A673 (cell line): ENCODE measurements around the gene NAA10. TPM values are rescaled to one million over a fixed set of nuclear protein-coding genes. Genes with fewer than 3 reads are reported as not detected.

Source experiments
- BruUV-seq: library from RNA; stranded (reverse); fragments of 400-500 nt; replicated peaks from 2 replicates; lab custom pipeline; 2021; lab: Mats Ljungman, UMichigan
- CTCF ChIA-PET: fragments of 300-600 bp; sonication (Branson Sonifier 250); formaldehyde crosslinking; loops from one replicate; lab custom pipeline; 2022; ENCODE audit warnings: antibody characterized with exemption; lab: Charles Lee
- POLR2A ChIA-PET: fragments of 300-600 bp; sonication (Branson Sonifier 250); formaldehyde crosslinking; loops from one replicate; lab custom pipeline; 2022; ENCODE audit warnings: antibody characterized with exemption; ENCODE audit not compliant: low non-redundant PET; lab: Charles Lee
- DNase-seq: peaks from one replicate; pipeline ENCODE4 v3.0.0-alpha.2; 2015; ENCODE audit warnings: low spot score
- H3K27ac ChIP-seq: fragments of 200-600 bp; sonication (generic); 2 replicates; pipeline ENCODE4 v1.5.1; 2016; ENCODE audit warnings: mixed run types, low read depth, mild to moderate bottlenecking, mixed read lengths, antibody characterized with exemption, low read length; ENCODE audit not compliant: poor library complexity, severe bottlenecking
- H3K27me3 ChIP-seq: fragments of 200-600 bp; sonication (generic); replicated peaks from 2 replicates; pipeline ENCODE4 v1.6.1; 2017; ENCODE audit warnings: mixed run types, low read depth, mild to moderate bottlenecking, mixed read lengths, antibody characterized with exemption, low read length; ENCODE audit not compliant: insufficient read depth, poor library complexity
- H3K36me3 ChIP-seq: fragments of 200-600 bp; sonication (generic); 2 replicates; pipeline ENCODE4 v1.6.1; 2016; ENCODE audit warnings: mixed run types, mild to moderate bottlenecking, mixed read lengths, antibody characterized with exemption, low read length; ENCODE audit not compliant: insufficient read depth, poor library complexity, severe bottlenecking
- H3K4me1 ChIP-seq: fragments of 200-600 bp; sonication (generic); 2 replicates; pipeline ENCODE4 v1.6.1; 2017; ENCODE audit warnings: mixed run types, mild to moderate bottlenecking, mixed read lengths, antibody characterized with exemption, low read length; ENCODE audit not compliant: insufficient read depth, poor library complexity, severe bottlenecking
- H3K4me3 ChIP-seq: fragments of 200-600 bp; sonication (generic); 2 replicates; pipeline ENCODE4 v1.5.1; 2016; ENCODE audit warnings: low read depth, mixed run types, mild to moderate bottlenecking, mixed read lengths, low read length; ENCODE audit not compliant: poor library complexity, severe bottlenecking
- H3K9me3 ChIP-seq: fragments of 200-600 bp; sonication (generic); 2 replicates; pipeline ENCODE4 v1.6.1; 2016; ENCODE audit warnings: mixed run types, low read depth, mild to moderate bottlenecking, mixed read lengths, antibody characterized with exemption, low read length; ENCODE audit not compliant: poor library complexity, severe bottlenecking
- CTCF ChIP-seq: fragments of 300-800, 200-600 bp; sonication (generic); conservative IDR thresholded peaks from 2 replicates; pipeline ENCODE4 v1.5.1; 2017; ENCODE audit warnings: low read depth, mild to moderate bottlenecking, antibody characterized with exemption, low read length, moderate library complexity, mixed read lengths
- EZH2 ChIP-seq: fragments of 200-600 bp; sonication (generic); IDR thresholded peaks from 2 replicates; pipeline ENCODE4 v1.6.1; 2017; ENCODE audit warnings: borderline replicate concordance, low read depth, mild to moderate bottlenecking, mixed read lengths, antibody characterized with exemption, low read length; ENCODE audit not compliant: poor library complexity, severe bottlenecking
- intact Hi-C: fragments of 100-400 bp; cut with micrococcal nuclease; formaldehyde crosslinking; loops from one replicate; pipeline ENCODE4 v1.10.0; 2022; ENCODE audit not compliant: unreplicated experiment
- total RNA-seq: library from RNA; stranded (reverse); gene quantifications from 2 replicates; pipeline ENCODE4 v1.2.3, GENCODE V29; 2021

The NAA10 gene
- total RNA-seq, 1 experiment from 2014 or later, result 140 TPM

GRCh38 chrX:153900831-153901752 is 33.7 kb downstream of the NAA10 start:
- H3K27me3 ChIP-seq, result no peaks in the 10 kb centered on the region
- H3K27ac ChIP-seq, result no peak overlapping the region
- no peaks in the 10 kb centered on the region for H3K4me1 ChIP-seq
- H3K36me3 ChIP-seq, result no peaks in the 10 kb centered on the region
- ChIA-PET POLR2A (no interaction called here), CTCF (interaction anchor here (0.7 kb wide), 2 partner anchors 14 to 17 kb away, joined by 3 to 4 read pairs; no protein-coding TSS in a partner anchor)
- TF ChIP-seq CTCF, result no peak
- TF ChIP-seq EZH2, result no peak
- peak; percentile 64 for DNase-seq
- intact Hi-C loops, result no loop called here
- BruUV-seq, result no TSS peak
- H3K4me3 ChIP-seq, result no peak overlapping the region
- H3K9me3 ChIP-seq, result no peaks in the 10 kb centered on the region

GRCh38 chrX:153897899-153898298 is 36.9 kb downstream of the NAA10 start:
- H3K9me3 ChIP-seq, result no peaks in the 10 kb centered on the region
- ChIA-PET POLR2A (no interaction called here), CTCF (no interaction called here)
- no peaks in the 10 kb centered on the region for H3K4me1 ChIP-seq
- no peaks in the 10 kb centered on the region for H3K36me3 ChIP-seq
- H3K4me3 ChIP-seq, result no peak overlapping the region
- no peaks in the 10 kb centered on the region for H3K27me3 ChIP-seq
- no peak for DNase-seq
- TF ChIP-seq CTCF, result no peak
- TF ChIP-seq EZH2, result no peak
- no peak overlapping the region for H3K27ac ChIP-seq
- no TSS peak for BruUV-seq
- intact Hi-C loops, result no loop called here

GRCh38 chrX:153889123-153889522 is 45.7 kb downstream of the NAA10 start:
- H3K27me3 ChIP-seq, result peaks cover 31% of the 10 kb centered on the region
- CTCF ChIA-PET, result no interaction called here

More at GRCh38 chrX:153889123-153889522, 45.7 kb downstream of the NAA10 start:
- intact Hi-C loops, result no loop called here
- H3K27ac ChIP-seq, result no peak overlapping the region
- TF ChIP-seq EZH2 (no peak), CTCF (no peak)
- DNase-seq, result no peak
- no peaks in the 10 kb centered on the region for H3K36me3 ChIP-seq
- H3K4me3 ChIP-seq, result no peak overlapping the region
- no peaks in the 10 kb centered on the region for H3K4me1 ChIP-seq
- no peaks in the 10 kb centered on the region for H3K9me3 ChIP-seq
- POLR2A ChIA-PET, result no interaction called here
- BruUV-seq, result no TSS peak
